Bronchial epithelial cell (primary cell): ENCODE measurements around the gene SH3GL3. TPM values are rescaled to one million over a fixed set of nuclear protein-coding genes. Genes with fewer than 3 reads are reported as not detected.

Source experiments
- DNase-seq: peaks from one replicate; pipeline ENCODE4 v3.0.0-alpha.2; 2010; ENCODE audit warnings: low read depth
- FAIRE-seq: peaks from 2 replicates; lab custom pipeline; 2011; peaks lifted over from hg19 to GRCh38; lab: Jason Lieb, UNC
- H3K27me3 ChIP-seq: 2 replicates; pipeline ENCODE4 v1.5.1; 2011; ENCODE audit warnings: low read length; ENCODE audit not compliant: control insufficient read depth, insufficient read depth
- H3K36me3 ChIP-seq: 2 replicates; pipeline ENCODE4 v1.5.1; 2011; ENCODE audit warnings: low read length; ENCODE audit not compliant: control insufficient read depth, insufficient read depth
- H3K4me3 ChIP-seq: 2 replicates; pipeline ENCODE4 v1.5.1; 2011; ENCODE audit warnings: mild to moderate bottlenecking, low read depth, low read length, control low read depth
- CTCF ChIP-seq: IDR thresholded peaks from 2 replicates; pipeline ENCODE4 v1.5.1; 2011; ENCODE audit warnings: mild to moderate bottlenecking, moderate library complexity, low read length, control low read depth, inconsistent platforms; ENCODE audit not compliant: insufficient read depth, severe bottlenecking
- total RNA-seq: library from RNA; depleted of rRNA; stranded (reverse); fragments of >200 nt; gene quantifications from 2 replicates; pipeline ENCODE4 v1.2.1, GENCODE V29; 2014

Gene SH3GL3
- total RNA-seq, 1 donor from 2014 or later: 1.1 TPM

GRCh38 chr15:83510001-83510400 lies 62.9 kb downstream of the SH3GL3 start:
- H3K27me3 ChIP-seq: peaks cover 8% of the 10 kb centered on the region
- H3K4me3 ChIP-seq: no peak overlapping the region
- no peak for TF ChIP-seq CTCF
- DNase-seq (no peak), FAIRE-seq (no peak)
- no peaks in the 10 kb centered on the region for H3K36me3 ChIP-seq

- Histone ChIP-seq H3K36me3 (no peaks in the 10 kb centered on the region), H3K4me3 (no peak overlapping the region), H3K27me3 (peaks cover 8% of the 10 kb centered on the region)
- TF ChIP-seq CTCF: no peak
- no peak for FAIRE-seq
- no peak for DNase-seq
Observed at GRCh38 chr15:83512459-83512858, 65.3 kb downstream of the SH3GL3 start.

GRCh38 chr15:83514584-83514983 lies 67.4 kb downstream of the SH3GL3 start:
- no peaks in the 10 kb centered on the region for H3K36me3 ChIP-seq
- H3K27me3 ChIP-seq: peaks cover 8% of the 10 kb centered on the region
- no peak for TF ChIP-seq CTCF
- no peak overlapping the region for H3K4me3 ChIP-seq
- FAIRE-seq: no peak
- DNase-seq: no peak

GRCh38 chr15:83515164-83515563 lies 68.0 kb downstream of the SH3GL3 start:
- no peak for TF ChIP-seq CTCF
- peaks cover 8% of the 10 kb centered on the region for H3K27me3 ChIP-seq
- DNase-seq: peak; percentile 21
- no peaks in the 10 kb centered on the region for H3K36me3 ChIP-seq
- no peak overlapping the region for H3K4me3 ChIP-seq
- FAIRE-seq: no peak

GRCh38 chr15:83516935-83517334 lies 69.8 kb downstream of the SH3GL3 start:
- DNase-seq (peak; percentile 73), FAIRE-seq (no peak)
- peaks cover 9% of the 10 kb centered on the region for H3K27me3 ChIP-seq
- no peaks in the 10 kb centered on the region for H3K36me3 ChIP-seq
- TF ChIP-seq CTCF: no peak
- H3K4me3 ChIP-seq: no peak overlapping the region

GRCh38 chr15:83526319-83526718 lies 79.2 kb downstream of the SH3GL3 start:
- H3K4me3 ChIP-seq: no peak overlapping the region
- FAIRE-seq: no peak

More at GRCh38 chr15:83526319-83526718, 79.2 kb downstream of the SH3GL3 start:
- no peak for DNase-seq
- Histone ChIP-seq H3K36me3 (no peaks in the 10 kb centered on the region), H3K27me3 (peaks cover 6% of the 10 kb centered on the region)
- TF ChIP-seq CTCF: no peak
